Measurements from ENCODE around the gene ADD3.

- TF ChIP-seq BHLHE40 (IDR thresholded peaks at IDR 0.05; ENCODE audit: borderline replicate concordance in 1 of 2, low read depth in 2 of 2, low read length in 1 of 2) (no peak), POLR2AphosphoS2 (IDR thresholded peaks at IDR 0.05; ENCODE audit: low read depth, low read length) (no peak)
Observed at GRCh38 chr10:109975244-109976190, 32.3 kb upstream of the ADD3 start.

Measured in GM12878 (cell line).